ENCODE results near the gene SSH3. TPM values are rescaled to one million over a fixed set of nuclear protein-coding genes. Genes with fewer than 3 reads are reported as not detected.

SSH3 gene
- total RNA-seq, 1 donor from 2014 or later: 7.3 TPM

- H3K36me3 Mint-ChIP-seq (ENCODE audit: low read depth, unreplicated experiment): peaks cover 12% of the 10 kb centered on the region
- peak overlapping the region; percentile 31 for H3K4me3 Mint-ChIP-seq (ENCODE audit: unreplicated experiment)
- peaks cover 24% of the 10 kb centered on the region for H3K4me1 Mint-ChIP-seq (ENCODE audit: unreplicated experiment)
- H3K27ac Mint-ChIP-seq (ENCODE audit: unreplicated experiment): no peak overlapping the region
- DNase-seq (ENCODE audit: low spot score): no peak
- no peaks in the 10 kb centered on the region for H3K9me3 Mint-ChIP-seq (ENCODE audit: unreplicated experiment)
- TF ChIP-seq CTCF (IDR thresholded peaks at IDR 0.05; ENCODE audit: unreplicated experiment): no peak
- H3K27me3 Mint-ChIP-seq (ENCODE audit: unreplicated experiment): peaks cover 19% of the 10 kb centered on the region
Measured at GRCh38 chr11:67261946-67262681, 41.2 kb upstream of the SSH3 start.

- Mint-ChIP-seq H3K27ac (ENCODE audit: unreplicated experiment) (peak overlapping the region; percentile 58), H3K4me3 (ENCODE audit: unreplicated experiment) (peak overlapping the region; percentile 31)
Measured at GRCh38 chr11:67262731-67263675, 40.3 kb upstream of the SSH3 start.

GRCh38 chr11:67264260-67264659 lies 39.1 kb upstream of the SSH3 start:
- peaks cover 39% of the 10 kb centered on the region for H3K4me1 Mint-ChIP-seq (ENCODE audit: unreplicated experiment)
- DNase-seq (ENCODE audit: low spot score): no peak
- peaks cover 12% of the 10 kb centered on the region for H3K36me3 Mint-ChIP-seq (ENCODE audit: low read depth, unreplicated experiment)
- H3K27me3 Mint-ChIP-seq (ENCODE audit: unreplicated experiment): peaks cover 20% of the 10 kb centered on the region
- no peak overlapping the region for H3K27ac Mint-ChIP-seq (ENCODE audit: unreplicated experiment)
- H3K9me3 Mint-ChIP-seq (ENCODE audit: unreplicated experiment): no peaks in the 10 kb centered on the region
- no peak overlapping the region for H3K4me3 Mint-ChIP-seq (ENCODE audit: unreplicated experiment)
- no peak for TF ChIP-seq CTCF (IDR thresholded peaks at IDR 0.05; ENCODE audit: unreplicated experiment)

More at GRCh38 chr11:67262731-67263675, 40.3 kb upstream of the SSH3 start:
- peaks cover 21% of the 10 kb centered on the region for H3K27me3 Mint-ChIP-seq (ENCODE audit: unreplicated experiment)
- H3K4me1 Mint-ChIP-seq (ENCODE audit: unreplicated experiment): peaks cover 32% of the 10 kb centered on the region
- H3K9me3 Mint-ChIP-seq (ENCODE audit: unreplicated experiment): no peaks in the 10 kb centered on the region
- TF ChIP-seq CTCF (IDR thresholded peaks at IDR 0.05; ENCODE audit: unreplicated experiment): peak; percentile 74
- DNase-seq (ENCODE audit: low spot score): peak; percentile 85
- H3K36me3 Mint-ChIP-seq (ENCODE audit: low read depth, unreplicated experiment): peaks cover 12% of the 10 kb centered on the region

GRCh38 chr11:67264877-67265632 lies 38.3 kb upstream of the SSH3 start:
- peaks cover 18% of the 10 kb centered on the region for H3K27me3 Mint-ChIP-seq (ENCODE audit: unreplicated experiment)
- H3K4me1 Mint-ChIP-seq (ENCODE audit: unreplicated experiment): peaks cover 47% of the 10 kb centered on the region
- peak overlapping the region; percentile 88 for H3K27ac Mint-ChIP-seq (ENCODE audit: unreplicated experiment)

More at GRCh38 chr11:67264877-67265632, 38.3 kb upstream of the SSH3 start:
- TF ChIP-seq CTCF (IDR thresholded peaks at IDR 0.05; ENCODE audit: unreplicated experiment): no peak
- DNase-seq (ENCODE audit: low spot score): no peak
- Mint-ChIP-seq H3K9me3 (ENCODE audit: unreplicated experiment) (no peaks in the 10 kb centered on the region), H3K36me3 (ENCODE audit: low read depth, unreplicated experiment) (peaks cover 9% of the 10 kb centered on the region), H3K4me3 (ENCODE audit: unreplicated experiment) (peak overlapping the region; percentile 94)

All from endothelial cell (in vitro differentiated cells).